ENCODE results near the gene KLHL20.
"Not testable (repeated sequence)": the region's sequence is repeated elsewhere in the genome, so short reads cannot be mapped to it uniquely, and the experiment has no call there.

The KLHL20 gene

GRCh38 chr1:173693238-173693637 is 21.5 kb upstream of the KLHL20 start:
- H3K4me3 ChIP-seq (ENCODE audit: low read depth, low read length): no peak overlapping the region
- DNase-seq (ENCODE audit: low read depth): no peak
- TF ChIP-seq CTCF (IDR thresholded peaks at IDR 0.05; ENCODE audit: low read depth, low read length, missing control alignments): no peak

GRCh38 chr1:173701299-173701698 is 13.5 kb upstream of the KLHL20 start:
- DNase-seq (ENCODE audit: low read depth); H3K4me3 ChIP-seq (ENCODE audit: low read depth, low read length): not testable (repeated sequence)

GRCh38 chr1:173702736-173703135 is 12.0 kb upstream of the KLHL20 start:
- no peak for DNase-seq (ENCODE audit: low read depth)

GRCh38 chr1:173705117-173705516 is 9.7 kb upstream of the KLHL20 start:
- DNase-seq (ENCODE audit: low read depth): no peak
- TF ChIP-seq CTCF (IDR thresholded peaks at IDR 0.05; ENCODE audit: low read depth, low read length, missing control alignments): no peak
- no peak overlapping the region for H3K4me3 ChIP-seq (ENCODE audit: low read depth, low read length)

More at GRCh38 chr1:173702736-173703135, 12.0 kb upstream of the KLHL20 start:
- TF ChIP-seq CTCF (IDR thresholded peaks at IDR 0.05; ENCODE audit: low read depth, low read length, missing control alignments): no peak
- H3K4me3 ChIP-seq (ENCODE audit: low read depth, low read length): no peak overlapping the region

- H3K4me3 ChIP-seq (ENCODE audit: low read depth, low read length): no peak overlapping the region
- DNase-seq (ENCODE audit: low read depth): no peak
- no peak for TF ChIP-seq CTCF (IDR thresholded peaks at IDR 0.05; ENCODE audit: low read depth, low read length, missing control alignments)
These were observed 6.0 kb upstream of the KLHL20 start for GRCh38 chr1:173708787-173709186.

GRCh38 chr1:173714441-173714758 is 381 bp upstream of the KLHL20 start:
- no peak for TF ChIP-seq CTCF (IDR thresholded peaks at IDR 0.05; ENCODE audit: low read depth, low read length, missing control alignments)
- H3K4me3 ChIP-seq (ENCODE audit: low read depth, low read length): peak overlapping the region; percentile 75
- DNase-seq (ENCODE audit: low read depth): no peak

- DNase-seq (ENCODE audit: low read depth): no peak
- no peak for TF ChIP-seq CTCF (IDR thresholded peaks at IDR 0.05; ENCODE audit: low read depth, low read length, missing control alignments)
- peak overlapping the region; percentile 75 for H3K4me3 ChIP-seq (ENCODE audit: low read depth, low read length)
These were observed 710 bp downstream of the KLHL20 start for GRCh38 chr1:173715538-173715844.

GRCh38 chr1:173717238-173717637 is 2.5 kb downstream of the KLHL20 start:
- no peak overlapping the region for H3K4me3 ChIP-seq (ENCODE audit: low read depth, low read length)
- no peak for TF ChIP-seq CTCF (IDR thresholded peaks at IDR 0.05; ENCODE audit: low read depth, low read length, missing control alignments)
- no peak for DNase-seq (ENCODE audit: low read depth)

GRCh38 chr1:173731331-173731730 is 16.6 kb downstream of the KLHL20 start:
- not testable (repeated sequence) for DNase-seq (ENCODE audit: low read depth); H3K4me3 ChIP-seq (ENCODE audit: low read depth, low read length)

All from GM12864 (cell line).